HG02759 (cell line): ENCODE data around the gene TSHZ1.
A peak's percentile ranks its signal among the peaks of the same experiment; 100 is the strongest.

Source experiments
- ATAC-seq: cut with Tn5 transposase; IDR thresholded peaks from one replicate; pipeline ENCODE4 v1.9.1; 2021; ENCODE audit warnings: mild to moderate bottlenecking, moderate library complexity; ENCODE audit not compliant: unreplicated experiment

TSHZ1 gene

GRCh38 chr18:75210274-75211001, at the start of gene TSHZ1:
Gene TSHZ1, plus strand, starts transcription at chr18:75210797. Its CDS starts 1,080 bp downstream, at chr18:75211877.
- ATAC-seq = peak; percentile 28

- ATAC-seq = peak; percentile 78
Observed at GRCh38 chr18:75161256-75162028, 49.2 kb upstream of the TSHZ1 start.

- ATAC-seq = no peak
Observed at GRCh38 chr18:75162467-75162866, 48.1 kb upstream of the TSHZ1 start.

GRCh38 chr18:75162978-75163377, 47.6 kb upstream of the TSHZ1 start:
- no peak for ATAC-seq

GRCh38 chr18:75163736-75164135, 46.9 kb upstream of the TSHZ1 start:
- ATAC-seq = no peak

- no peak for ATAC-seq
Observed at GRCh38 chr18:75164479-75164878, 46.1 kb upstream of the TSHZ1 start.

GRCh38 chr18:75165926-75166325, 44.7 kb upstream of the TSHZ1 start:
- ATAC-seq = no peak

GRCh38 chr18:75167137-75167536, 43.5 kb upstream of the TSHZ1 start:
- ATAC-seq = no peak

GRCh38 chr18:75167759-75168618, 42.6 kb upstream of the TSHZ1 start:
- no peak for ATAC-seq

- ATAC-seq = no peak
Observed at GRCh38 chr18:75168619-75169018, 42.0 kb upstream of the TSHZ1 start.

GRCh38 chr18:75169411-75169810, 41.2 kb upstream of the TSHZ1 start:
- no peak for ATAC-seq

- ATAC-seq = no peak
Observed at GRCh38 chr18:75170022-75170789, 40.4 kb upstream of the TSHZ1 start.

GRCh38 chr18:75170916-75171315, 39.7 kb upstream of the TSHZ1 start:
- ATAC-seq = no peak

- ATAC-seq = peak; percentile 28
Observed at GRCh38 chr18:75172299-75173124, 38.1 kb upstream of the TSHZ1 start.

- peak; percentile 99 for ATAC-seq
Observed at GRCh38 chr18:75173125-75173432, 37.5 kb upstream of the TSHZ1 start.

- no peak for ATAC-seq
Observed at GRCh38 chr18:75173738-75174137, 36.9 kb upstream of the TSHZ1 start.

- no peak for ATAC-seq
Observed at GRCh38 chr18:75176849-75177248, 33.7 kb upstream of the TSHZ1 start.

GRCh38 chr18:75178376-75178775, 32.2 kb upstream of the TSHZ1 start:
- no peak for ATAC-seq

- ATAC-seq = no peak
Observed at GRCh38 chr18:75179819-75180600, 30.6 kb upstream of the TSHZ1 start.
